GM18517 (cell line): ENCODE data around the gene FGGY.

Experiments
- ATAC-seq: cut with Tn5 transposase; IDR thresholded peaks from one replicate; pipeline ENCODE4 v1.9.1; 2021; ENCODE audit warnings: mild to moderate bottlenecking, moderate library complexity; ENCODE audit not compliant: unreplicated experiment

FGGY gene

DNA sequence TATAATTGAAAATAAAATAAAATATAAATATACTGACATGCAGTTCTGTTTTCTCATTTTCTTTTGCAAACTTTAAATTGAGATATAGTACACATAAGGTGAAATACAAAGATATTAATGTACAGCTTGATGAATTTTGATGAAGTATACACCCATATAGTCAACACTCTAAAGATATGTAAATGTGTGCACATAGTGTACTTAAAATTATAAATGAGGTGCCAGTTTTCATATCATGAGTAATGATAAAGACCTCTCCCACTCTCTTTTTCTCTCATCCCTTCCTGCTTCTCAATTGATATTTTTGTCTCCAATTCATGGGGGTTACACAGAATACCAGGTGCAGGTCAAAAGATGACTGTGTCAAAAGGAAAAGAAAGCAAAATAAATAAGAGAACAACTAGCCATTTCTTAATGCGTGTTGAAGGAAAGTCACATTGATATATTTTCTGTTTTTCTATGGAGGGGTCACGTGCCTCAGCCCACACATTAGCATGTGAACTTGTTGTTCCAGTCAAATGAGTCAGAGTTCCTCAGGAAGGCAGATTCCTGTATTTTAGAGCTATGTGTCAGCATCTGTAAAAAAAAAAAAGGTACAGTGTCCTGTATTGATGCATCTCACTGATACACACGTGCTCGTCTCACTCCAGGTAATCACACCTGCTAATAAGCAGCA is 453.6 kb downstream of the FGGY start:
- ATAC-seq = no peak

DNA sequence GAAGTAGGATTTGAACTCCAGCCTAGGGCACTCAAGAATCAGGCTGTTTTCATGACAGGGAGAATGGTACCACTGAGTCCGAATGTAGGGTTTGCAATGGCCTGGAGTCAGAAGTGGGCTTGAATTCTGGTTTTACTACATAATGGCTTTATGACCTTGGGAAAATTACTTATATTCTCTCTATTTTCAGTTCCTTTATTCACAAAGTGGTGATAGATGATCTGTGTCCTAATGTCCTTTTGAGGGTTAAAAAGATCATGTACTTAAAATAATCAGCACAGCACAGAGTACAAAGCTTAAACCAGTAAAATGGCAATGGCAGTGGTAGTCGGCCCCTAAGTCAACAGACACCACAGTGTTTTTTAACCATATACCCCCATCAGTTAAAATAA is 454.1 kb downstream of the FGGY start:
- no peak for ATAC-seq

DNA sequence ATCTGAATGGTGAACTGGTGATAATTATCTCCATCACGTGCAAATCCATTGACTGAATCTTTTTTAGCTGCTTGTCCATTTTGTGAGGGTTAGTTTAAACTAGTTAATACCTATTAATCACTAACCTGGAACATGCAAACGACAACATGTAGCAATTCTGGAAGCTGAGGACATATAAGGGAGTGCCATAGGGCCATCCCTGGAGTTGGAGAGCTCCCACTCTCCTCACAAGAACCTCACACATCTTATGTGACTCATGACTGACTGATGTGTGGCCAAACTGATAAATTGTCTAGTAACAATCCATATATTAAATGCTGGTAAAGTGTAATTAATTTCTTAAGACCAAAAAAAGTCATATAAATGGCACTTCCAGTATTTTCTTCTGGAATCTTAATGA is 454.9 kb downstream of the FGGY start:
- ATAC-seq = no peak

DNA sequence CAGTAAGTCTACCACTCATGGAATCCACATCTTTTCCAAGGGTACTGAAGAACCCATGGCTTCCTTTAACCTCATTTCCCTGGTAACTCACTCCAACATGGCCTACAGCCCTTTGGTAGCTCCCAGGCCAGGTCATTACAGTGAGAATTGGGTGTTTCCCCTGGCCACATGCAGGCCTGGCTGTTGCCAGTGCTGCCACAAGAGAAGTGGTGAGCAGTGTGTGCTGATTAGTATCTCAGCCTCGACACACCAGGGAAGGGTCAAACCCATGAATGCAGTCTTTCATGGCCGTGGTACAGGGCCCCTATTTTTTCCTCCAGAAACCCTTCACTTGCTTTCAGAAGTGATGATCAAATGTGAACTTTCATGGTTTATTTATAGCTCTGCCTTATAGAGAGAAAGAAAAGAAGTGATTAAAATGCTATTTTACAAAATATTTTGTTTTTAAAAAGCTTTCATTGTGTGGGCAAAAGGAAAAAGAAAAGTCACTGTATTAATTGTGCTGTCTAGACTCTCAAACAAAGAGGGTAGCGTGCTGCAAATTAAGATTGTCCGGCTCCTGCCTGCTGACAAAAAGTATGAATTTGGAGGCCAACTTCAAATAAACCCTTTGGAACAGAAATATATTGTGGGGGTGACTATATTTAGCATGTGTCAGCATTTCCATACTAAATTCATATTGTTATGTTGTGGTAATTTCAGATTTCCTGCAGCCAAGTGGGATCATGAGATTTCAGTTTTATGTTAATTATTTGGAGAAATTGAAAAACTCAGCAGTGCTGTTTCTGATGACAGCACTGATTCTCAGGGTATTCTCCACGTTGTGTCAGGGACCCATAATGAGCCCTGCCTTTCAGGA is 455.9 kb downstream of the FGGY start:
- ATAC-seq = no peak

DNA sequence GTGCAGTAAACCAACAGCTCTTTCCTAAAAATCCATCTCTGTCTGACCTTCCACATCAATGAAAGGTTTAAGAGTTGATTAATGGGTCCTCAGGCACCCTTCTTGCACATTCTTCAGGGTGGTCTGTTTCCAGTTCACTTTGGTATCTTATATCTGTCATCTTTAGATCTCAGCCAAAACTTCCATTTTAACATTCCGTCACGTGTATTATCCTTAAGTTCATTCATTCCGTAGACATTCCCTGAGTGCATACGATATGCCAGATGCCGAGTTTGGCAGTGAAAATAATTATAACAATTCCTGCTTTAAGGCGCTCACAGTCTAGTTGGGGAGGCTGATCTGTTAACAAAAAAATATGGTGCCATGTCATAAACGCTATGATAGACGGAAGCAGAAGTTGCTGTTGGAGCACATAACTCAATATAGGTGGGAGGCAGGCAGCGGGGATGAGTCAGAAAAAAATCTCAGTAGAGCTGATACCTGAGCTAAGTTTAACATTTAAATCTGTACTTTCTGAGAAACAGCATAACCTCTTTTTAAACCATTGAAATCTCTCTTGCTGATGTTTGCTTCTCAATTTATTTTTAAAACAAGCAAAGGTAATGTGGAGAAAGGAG is 458.3 kb downstream of the FGGY start:
- no peak for ATAC-seq

DNA sequence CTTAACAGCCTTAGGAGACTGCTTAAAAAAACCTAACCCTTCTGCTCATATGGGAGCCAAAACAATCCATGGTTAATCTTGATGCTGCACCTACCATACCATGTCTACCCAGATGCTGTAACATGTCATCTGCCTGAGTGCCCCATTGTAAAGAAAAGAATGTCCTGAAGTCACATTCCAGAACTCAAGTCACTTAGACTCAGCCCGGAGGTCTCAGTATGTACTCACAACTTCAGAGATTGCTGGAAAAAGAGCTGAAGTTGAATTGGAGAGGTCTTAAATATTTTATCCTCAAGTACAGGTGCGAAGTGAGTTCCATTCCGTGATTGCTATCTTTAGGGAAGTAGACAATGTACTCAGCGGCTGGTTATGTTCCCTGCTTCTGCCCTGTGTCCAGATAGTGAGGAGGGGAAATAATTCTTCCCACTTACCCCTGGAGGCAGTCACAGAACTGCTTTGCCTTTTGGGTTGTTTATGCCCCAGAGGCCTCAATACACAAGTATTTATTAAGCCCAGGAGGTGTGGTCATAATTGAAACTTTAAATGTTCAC is 460.4 kb downstream of the FGGY start:
- ATAC-seq = no peak

DNA sequence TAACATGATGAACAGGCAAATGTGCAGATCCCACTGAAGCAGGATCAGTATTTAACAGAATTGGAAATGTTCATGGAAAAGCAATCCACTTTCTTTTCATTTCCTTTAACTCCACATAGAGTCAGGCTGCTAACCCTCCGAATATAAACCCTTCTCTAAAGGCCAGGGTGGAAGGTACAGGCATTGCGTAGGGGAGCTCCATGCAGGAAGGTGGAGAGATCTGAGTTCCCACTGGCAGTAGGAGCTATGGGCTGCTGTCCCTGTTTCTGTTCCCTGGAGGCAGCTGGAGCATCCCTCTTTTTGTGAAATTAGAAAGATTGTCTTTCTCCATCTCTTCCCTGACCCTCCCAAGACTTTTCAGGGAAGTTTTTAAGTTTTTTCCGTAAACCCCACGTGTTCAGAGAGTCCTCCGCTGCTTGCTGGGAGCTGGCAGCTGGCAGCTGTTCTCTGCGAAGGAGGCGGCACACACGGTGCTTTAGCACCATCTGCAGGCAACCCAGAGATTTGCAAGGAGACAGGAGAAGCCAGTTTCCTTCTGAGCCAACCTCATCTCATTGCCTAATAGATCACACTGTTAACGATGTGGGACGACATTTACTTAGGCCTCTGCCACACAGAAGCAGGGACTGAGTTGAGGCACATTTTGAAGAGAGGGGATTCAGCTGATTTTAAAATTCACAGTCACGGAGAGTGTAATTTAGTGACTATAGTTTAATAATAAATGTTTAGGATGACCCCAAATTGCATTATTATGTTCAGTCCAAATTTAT is 462.4 kb downstream of the FGGY start:
- peak; percentile 86 for ATAC-seq

DNA sequence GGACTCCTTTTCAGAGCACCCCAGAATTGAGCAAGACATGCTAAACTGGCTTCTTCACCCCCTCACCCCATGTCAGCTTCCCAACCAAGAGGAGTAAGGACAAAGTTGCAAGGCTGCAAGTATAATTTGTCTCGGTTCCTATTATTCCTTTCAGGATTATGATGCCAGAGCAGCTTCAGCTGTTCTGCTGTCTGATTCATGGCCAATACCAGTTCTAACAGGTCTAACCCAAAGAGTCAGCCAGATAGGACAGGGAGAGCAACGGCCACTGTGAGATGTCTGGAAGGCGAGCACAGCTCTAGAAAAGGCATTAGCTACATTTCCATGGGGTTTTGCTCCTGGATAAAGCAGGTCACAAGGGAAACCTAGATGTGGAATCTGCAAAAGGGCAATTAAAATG is 464.5 kb downstream of the FGGY start:
- ATAC-seq = no peak

DNA sequence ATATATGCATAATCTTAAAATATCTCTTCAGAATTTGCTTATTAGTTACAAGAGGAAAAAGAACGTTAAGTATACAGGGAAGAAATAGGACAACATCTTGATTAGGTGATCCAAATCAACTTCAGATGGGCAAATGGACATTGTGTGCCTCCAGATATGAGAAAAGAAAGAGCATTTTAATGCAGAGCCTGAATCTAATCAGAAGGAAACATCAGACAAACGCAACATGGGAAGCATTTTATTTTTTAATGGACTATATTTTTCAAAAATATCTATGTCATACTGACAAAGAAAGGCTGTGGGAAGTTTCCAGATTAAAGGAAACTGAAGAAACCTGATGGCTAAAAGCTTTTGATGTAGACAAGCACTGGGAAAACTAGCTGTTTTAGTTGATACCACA is 466.5 kb downstream of the FGGY start:
- ATAC-seq = no peak

DNA sequence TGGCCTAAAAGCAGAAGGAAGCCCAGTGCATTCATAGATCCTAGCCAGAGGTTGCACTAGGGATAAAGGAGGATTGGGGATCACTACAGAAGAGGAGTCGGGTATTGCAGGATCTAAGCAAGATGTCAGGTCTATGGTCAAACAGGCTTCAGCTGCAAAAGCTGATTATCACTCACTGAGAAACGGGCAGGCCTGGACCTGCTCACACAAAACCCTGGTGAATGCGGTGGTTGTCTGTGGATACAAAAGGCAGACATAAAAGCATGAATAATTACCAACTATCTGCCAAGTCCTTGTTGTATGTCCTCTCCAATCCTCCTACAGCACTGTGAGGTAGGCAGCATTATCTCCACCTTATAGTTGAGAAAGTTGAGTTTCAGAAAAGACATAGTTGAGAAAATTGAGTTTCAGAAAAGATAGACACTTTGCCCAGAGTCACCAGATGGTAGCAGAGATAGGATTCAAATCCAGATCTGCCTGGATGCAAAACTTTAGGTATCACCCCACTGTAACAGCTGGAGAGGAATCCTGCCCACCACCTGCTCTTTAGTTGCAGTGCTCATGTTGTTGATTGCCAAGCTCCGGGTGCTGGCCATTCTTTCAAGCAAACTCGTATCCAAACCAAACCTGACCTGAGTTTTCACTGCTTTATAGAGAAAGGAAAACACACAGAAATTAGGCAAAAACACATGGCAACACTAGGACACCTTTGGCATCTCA is 468.3 kb downstream of the FGGY start:
- ATAC-seq = no peak

DNA sequence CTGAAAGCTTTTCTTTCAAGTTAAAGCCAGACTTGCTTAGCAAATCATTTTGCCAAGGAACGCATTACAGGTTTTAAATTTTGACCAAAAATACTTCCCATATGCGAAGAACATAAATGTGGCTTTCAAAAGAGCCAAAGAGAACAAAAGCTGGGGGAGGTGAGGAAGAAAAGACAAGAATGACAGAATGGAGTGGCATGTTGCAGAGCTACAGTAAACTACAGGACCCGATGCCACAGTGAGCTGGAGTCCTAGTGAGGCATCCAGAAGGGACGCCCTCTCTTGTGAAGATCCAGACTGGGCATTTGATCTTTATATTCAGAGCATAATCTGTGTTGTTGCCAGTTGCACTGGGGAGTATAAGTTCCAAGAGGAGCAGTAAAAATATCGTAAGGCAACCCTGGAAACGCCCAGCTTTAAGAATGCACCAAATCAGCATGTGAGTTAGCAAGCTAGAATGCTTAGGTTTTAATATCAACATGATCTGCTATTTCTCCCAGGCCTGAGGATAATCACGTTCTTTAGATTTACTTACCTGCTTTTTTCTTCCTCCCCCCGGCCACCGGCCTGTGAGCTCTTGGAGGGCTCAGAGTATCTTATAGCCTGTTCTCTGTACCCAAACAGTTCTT is 469.4 kb downstream of the FGGY start:
- no peak for ATAC-seq

DNA sequence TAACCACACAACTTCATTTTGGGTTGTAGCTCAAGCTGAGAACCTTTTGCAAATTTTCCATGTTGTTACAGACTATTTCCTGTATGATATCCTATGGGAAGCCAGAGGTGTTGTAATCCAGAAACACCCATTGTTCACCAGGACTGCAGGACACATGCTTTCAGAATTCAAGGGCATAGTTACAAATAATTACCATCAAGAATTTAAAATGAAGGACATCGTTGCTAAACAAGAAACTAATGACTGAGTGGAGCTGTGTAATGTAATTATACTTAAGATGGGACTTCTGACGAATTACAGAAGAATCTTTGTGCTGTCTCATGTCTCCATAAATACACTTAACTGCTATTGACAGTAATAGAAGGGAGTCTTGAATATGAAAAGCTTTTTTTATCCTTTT is 470.2 kb downstream of the FGGY start:
- no peak for ATAC-seq

DNA sequence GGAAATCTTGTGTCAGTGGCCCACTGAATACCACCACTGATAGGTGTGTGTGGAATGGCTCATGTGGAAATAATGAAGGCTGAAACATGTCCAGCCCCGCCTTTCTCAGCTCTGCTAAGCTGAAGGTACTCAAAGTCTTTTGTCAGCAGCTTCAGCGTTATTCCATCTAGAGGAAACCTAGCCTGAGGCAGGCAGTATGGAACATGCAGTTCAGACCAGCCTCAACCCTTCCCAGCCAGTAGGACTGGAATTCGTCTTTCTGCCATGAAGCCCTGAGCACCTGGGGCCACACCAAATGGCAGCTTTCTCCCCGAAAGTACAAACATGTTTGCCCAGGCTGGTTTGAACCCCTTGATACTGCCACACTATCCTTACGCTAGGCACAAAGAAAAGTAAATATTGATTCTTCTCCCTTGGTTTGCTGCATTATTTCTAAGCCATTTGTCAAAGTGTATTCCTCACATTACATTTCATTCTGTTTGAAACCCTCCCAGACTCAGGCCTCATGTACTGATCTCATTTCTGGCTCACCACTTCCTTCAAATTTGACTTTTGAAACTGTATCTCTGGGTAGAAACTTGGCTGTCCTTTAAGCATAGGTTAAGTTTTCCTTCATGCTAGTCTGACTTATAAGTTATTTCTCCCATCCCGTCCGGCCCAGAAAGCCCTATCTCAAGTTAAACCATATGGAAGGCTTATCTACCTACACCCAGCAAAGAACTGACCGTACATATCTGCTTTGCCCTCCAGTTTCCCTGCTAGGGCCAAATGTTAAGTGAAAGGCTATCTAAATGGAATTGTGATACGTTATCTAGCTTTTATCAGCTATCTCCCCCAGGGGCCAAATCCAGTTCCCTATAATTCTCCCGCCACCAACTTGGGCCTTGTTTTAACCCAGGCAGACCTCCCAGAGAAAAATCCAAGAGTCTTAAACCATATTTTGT is 472.2 kb downstream of the FGGY start:
- no peak for ATAC-seq

DNA sequence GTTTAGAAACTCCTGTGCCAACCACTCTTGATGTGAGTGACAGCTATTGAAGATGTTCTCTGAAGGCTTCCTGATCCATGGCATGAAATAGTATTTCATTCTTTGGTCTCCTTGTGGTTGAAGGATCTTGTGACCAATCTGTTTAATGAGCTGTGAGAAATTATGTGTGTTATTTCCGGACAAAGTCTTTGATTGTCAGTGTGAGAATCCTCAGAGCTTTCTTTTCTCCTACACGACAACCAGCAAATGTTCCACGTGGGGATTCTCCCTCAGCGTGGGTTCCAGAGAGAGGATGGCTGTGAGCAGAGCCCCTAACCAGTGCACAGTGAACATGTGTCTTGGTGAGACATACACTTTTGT is 472.8 kb downstream of the FGGY start:
- no peak for ATAC-seq

DNA sequence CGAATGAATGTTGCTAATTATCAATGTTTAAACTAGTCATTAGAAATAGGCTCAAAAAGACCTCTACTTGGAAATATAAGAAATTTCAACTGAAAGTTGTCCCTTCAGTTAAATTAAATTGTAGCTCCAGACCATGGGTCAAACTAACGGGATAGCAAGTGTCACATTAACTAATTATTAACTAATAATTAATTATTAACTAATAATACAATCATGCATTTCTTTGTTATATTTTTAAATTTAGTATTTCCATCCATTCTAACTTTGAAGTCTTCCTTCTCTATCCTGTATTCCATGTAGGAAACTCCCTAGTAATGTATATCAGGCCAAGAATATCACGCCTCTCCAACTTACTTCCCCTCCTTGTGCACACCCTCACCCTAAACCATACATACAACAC is 474.5 kb downstream of the FGGY start:
- no peak for ATAC-seq

DNA sequence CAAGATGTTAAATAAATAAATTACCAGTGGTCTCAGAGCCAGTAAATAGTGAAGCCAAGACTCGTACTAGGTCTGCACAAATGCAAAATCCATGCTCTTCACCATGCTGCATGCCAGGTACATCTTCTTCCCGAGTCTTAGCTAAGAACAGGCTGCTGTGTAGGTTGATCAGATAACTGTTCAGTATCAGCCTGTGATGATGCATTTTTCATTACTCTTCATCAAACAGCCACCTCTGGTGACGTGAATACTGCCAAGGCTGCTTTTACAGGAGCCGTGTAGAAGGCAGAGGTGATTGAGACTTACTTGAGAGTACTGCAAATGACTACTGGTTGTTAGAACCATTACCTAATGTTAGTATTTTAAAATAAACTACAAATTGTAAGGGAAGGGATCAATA is 478.6 kb downstream of the FGGY start:
- ATAC-seq = no peak

DNA sequence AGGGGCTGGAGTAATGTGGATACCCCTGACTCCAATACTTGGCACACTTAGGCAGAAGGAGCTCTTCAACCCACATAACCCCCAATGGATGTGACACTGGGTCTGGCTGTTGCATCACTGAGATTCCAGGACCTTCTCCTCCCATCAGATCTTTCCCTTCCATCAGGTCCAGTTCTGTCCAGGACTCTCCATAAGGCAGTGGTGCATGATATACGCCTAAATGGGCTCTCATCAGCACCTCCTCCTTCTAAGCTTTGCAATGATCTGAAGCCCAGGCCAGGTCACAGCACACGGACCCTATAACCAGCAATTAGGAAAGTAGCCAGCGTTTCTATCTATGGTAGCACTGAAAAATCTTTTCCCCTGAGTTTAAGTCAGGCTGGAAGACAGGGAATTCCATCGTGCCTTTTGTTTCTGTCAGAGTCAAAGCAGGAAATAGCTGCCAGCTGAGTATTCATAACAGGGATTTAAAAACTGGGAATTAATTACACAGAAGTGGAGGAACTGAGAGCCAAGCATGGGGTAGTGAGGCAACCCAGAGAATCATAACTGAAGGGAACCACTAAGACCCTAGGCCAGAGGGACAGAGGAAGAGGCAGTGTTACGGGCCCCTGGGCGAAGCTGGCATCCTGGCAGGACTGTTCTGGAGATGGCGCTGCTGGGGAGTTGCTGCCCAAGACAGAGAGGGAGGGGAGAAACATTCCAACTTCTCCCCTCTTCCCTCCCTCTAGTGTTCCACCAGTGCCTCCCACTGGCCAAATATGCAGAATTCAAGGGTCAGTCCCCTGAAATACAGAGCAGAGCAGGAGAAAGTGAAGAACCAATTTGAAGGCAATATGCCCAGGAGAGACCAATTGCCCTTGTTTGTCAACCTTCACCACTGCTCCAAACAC is 480.3 kb downstream of the FGGY start:
- ATAC-seq = no peak

DNA sequence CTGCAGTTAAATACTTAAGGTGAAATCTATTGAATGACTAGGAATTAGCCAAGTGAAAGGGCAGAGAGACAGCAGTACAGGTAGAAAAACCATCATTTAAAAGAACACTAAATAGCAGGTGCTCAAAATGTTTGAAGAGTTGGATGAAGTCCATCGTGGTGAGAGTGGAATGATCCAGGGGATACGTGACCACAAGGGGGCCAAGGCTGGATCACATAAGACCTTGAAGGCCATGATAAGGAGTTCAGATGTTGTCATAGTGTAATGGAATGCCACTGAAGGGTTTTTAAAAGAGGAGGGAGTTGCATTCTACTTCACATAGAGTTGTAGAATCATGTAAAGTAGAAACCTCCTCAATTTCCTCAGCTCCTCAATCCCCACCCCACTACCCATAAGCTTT is 483.1 kb downstream of the FGGY start:
- no peak for ATAC-seq
